Right renal pelvis (tissue), 4 donors: ENCODE results near the gene SCN8A. TPM values are rescaled to one million over a fixed set of nuclear protein-coding genes. Genes with fewer than 3 reads are reported as not detected.

Experiments used
- DNase-seq, 4 donors: peaks; one replicate each; pipeline ENCODE4 v3.0.0-alpha.2; 2013; ENCODE audit warnings: low read depth in 4 of 4, low spot score in 3 of 4, missing footprints in 1 of 4
- polyA plus RNA-seq, 4 donors: library from polyadenylated mRNA; unstranded; fragments of 120-200 nt; gene quantifications; one replicate each; pipeline ENCODE4 v1.2.1, GENCODE V29; 2013; ENCODE audit not compliant: insufficient read length in 4 of 4

Gene SCN8A
- polyA plus RNA-seq, 4 donors: 1.3 to 2.0 (median 1.6) TPM

DNA sequence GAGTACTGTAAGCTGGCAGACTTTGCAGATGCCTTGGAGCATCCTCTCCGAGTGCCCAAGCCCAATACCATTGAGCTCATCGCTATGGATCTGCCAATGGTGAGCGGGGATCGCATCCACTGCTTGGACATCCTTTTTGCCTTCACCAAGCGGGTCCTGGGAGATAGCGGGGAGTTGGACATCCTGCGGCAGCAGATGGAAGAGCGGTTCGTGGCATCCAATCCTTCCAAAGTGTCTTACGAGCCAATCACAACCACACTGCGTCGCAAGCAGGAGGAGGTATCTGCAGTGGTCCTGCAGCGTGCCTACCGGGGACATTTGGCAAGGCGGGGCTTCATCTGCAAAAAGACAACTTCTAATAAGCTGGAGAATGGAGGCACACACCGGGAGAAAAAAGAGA, 215.9 kb downstream of the SCN8A start:
- no peak for DNase-seq

DNA sequence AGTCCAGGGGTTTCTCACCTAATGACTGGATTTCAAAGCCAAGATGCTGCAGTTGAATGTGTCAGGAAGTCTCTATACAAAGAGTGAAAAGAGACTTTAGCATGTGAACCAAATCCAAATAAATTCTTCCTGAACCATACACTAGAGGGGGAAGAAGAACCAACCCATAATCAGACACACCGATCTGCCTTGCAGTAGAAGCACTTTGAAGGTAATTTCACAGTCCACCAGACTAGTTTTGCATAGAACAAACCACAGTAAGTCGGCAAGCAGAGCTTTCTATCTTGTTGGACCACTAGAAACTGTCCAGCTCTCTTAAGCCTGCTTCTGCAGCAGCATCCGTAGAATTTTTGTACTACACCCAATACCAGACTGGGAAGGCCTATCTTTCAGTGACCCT, 218.2 kb downstream of the SCN8A start:
- no peak for DNase-seq

DNA sequence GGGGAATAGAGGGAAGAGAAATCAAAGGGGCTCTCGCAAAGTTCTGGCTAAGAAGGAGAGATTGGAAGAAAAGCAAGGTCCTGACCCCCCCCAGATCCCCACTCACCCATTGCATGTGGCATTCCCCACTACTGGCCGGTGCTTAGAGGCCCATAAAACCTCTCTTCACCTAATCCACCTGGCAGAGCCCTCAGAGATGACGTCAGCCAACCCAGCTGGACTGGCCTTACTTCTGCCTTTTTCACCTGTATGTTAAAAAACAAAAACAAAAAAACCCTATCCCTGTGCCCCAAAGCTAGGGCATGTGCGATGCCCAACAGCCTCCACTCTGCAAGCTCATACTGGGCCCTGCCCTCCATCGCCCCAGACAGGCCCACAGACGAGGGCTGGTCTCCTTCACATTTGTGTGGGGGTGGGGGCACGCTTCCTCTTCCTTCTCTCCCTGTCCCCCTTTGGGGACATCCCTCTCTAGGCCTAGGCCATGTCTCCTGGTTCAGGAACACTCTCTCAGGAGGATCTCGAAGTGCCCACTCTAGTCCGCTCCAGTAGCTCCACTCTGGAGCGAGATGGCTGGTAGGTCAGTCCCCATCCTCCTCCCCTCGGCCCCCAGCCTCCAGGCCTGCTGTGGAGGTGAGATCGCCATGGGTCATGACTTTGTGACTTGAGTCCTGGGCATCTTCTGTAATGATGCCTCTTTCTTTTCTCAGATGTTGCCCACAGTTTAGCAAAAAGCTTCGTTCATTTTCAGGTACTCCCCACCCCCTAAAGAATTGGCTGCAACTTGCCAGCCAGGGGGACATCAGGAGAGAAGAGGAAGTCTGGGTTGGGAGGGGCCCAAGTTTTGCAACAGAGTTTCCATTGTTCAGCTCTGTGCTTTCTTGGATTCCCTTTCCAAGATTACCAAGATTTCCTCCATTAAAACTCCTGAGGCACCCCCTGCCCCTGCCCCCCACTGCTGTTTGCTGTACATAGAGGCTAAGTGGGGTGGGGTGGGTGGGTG, 220.5 kb downstream of the SCN8A start:
- DNase-seq: no peak

DNA sequence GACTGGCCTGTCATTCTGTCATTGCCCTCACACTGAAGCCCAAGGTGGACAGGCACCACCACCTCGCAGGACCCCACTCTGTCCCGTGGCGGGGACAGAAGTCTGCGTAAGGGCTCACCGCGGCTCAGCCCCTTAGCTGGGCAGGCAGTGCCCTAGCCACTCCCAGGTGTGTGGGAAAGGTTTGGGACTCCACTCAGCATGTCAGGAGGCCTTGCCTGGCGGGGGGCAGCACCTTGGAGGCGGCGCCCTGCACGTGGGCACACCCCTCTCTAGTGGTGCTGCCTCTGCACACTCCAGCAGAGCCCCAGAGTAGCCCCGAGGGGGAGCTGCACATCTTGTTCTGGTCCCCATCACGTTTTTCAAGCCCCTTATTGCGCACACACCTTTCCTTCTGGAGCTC, 221.8 kb downstream of the SCN8A start:
- no peak for DNase-seq

DNA sequence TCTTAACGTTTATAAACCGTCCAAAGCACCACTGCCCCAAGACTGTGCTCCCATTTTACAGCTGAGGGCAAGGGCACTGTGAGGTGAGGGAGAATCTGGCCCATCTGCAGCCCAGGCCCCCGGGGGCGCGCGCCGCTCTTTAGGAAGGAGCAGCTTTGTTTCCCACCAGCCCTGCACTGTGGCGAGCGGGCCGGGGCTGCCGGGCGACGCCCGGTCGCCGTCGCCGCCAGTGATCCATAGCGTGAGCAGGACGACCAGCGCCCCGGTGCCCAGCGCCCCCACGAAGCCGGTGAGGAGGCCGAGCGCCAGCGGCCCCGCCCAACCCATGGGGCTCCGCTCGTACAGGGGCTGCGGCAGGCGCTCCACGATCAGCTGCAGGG, 222.9 kb downstream of the SCN8A start:
- no peak for DNase-seq

DNA sequence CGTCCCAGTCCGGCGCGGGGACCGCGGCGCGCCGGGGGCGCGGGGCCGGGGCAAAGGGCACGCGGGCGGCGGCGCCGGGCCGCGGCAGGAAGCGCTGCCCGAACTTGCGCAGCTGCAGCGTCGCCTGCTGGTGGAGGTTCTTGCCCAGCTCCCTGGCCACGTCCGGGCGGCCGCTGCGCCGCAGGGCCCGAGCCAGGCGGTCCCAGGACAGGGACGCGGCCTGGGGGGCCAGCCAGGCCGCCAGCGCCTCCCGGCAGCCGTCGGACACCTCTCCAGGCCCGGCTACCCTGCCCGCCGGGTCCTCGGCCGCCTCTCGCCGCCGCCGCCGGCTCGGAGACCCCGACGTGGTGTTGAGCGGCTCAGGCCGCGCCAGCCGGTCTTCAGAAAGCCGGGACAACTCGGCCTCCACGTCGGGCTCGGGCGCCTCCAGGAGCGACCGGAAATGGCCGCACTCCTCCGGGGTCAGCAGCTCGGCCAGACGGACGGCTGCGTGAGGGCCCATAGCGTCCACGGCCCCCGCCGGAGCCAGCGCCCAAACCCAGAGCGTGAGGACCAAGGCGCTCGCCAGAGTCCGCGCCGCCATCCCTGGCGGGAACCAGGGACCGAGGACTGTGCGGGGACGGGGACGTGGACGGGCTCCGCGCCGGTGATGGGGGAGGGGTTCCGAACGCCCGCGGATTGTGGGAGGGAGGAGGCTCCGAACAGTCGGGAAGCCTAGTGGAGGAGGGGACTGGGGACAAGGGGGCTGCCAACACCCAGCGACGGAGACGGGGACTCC, 223.5 kb downstream of the SCN8A start:
- DNase-seq: peak in 1 of 4 donors; percentile 69

DNA sequence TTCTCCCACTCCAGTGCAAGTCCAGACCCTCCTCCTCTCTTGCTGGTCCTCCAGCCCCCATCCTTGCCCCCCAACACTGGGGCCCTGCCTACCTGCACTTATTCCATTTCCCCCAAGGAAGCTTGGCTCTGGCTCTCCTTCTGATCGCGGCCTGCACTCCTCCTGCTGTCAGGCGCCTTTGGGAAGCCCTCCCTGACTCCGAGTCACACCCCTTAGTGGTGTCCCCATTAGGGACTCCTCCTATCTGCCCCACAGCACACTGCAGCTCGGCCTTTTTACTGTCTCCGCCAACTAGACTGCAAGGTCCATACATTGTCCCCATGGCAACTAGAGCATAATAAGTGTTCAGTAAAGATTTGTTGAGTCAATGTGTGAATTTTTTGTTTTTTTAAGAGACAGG, 224.5 kb downstream of the SCN8A start:
- no peak for DNase-seq

DNA sequence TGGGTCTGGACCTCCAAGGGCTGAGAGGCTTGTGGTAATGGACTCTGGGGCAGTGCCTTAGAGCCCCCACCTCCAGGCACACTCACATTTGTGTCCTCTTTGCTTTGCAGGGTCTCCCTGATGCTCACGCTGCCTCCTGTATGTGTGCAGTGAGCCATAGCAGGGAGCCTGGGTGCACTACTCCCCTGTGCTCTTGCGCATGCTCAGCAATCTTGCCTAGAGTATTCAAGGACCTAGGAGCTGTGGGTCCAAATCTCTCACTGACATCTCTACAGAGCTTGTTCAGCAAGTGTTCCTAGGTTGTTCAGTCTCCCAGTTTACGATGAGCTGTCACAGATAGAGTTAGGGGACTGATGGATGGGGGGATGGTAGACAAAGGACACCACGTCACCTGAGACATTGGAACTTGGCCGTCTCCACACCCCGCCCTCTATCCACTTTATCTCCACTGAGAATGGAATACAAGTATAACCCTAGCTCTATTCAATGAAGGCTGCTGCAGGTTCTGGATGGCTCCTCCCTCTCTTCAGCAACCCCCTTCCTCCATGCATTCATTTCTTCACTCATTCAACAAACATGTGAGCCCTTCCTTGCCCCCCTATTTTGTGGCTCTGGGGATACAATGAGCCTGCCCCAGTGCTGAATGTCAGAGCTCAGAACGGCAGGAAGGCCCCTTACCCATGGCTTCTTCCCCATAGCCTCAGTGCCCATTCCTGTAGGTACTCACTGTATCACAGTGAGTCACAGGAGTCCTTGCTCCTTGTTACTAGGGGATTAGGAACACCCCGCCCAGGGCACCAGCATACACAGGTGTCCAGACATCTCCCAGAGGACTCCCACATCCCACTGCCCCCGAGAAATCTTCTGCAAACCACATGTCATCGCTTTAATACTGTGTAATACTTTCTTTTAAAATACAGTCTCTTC, 226.3 kb downstream of the SCN8A start:
- DNase-seq: no peak

DNA sequence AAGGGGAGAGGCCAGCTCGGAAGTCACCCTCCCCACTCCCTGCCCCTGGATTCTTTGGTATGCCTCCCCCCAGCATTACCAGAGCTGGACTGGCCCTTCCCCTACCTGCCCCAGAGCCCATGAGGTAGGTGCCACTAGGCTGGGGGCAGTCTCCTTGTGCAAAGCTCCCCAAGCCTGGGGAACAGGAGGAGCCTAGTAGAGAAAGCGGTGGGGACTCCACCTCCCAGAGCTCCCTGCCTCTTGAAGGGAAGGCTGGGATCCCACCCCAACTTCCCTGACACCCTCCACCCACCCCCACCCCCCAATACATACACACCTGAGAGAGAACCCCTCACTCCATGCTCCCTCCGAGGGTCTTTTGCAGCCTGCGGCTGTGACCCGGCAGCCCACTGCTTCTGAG, 227.1 kb downstream of the SCN8A start:
- no peak for DNase-seq

DNA sequence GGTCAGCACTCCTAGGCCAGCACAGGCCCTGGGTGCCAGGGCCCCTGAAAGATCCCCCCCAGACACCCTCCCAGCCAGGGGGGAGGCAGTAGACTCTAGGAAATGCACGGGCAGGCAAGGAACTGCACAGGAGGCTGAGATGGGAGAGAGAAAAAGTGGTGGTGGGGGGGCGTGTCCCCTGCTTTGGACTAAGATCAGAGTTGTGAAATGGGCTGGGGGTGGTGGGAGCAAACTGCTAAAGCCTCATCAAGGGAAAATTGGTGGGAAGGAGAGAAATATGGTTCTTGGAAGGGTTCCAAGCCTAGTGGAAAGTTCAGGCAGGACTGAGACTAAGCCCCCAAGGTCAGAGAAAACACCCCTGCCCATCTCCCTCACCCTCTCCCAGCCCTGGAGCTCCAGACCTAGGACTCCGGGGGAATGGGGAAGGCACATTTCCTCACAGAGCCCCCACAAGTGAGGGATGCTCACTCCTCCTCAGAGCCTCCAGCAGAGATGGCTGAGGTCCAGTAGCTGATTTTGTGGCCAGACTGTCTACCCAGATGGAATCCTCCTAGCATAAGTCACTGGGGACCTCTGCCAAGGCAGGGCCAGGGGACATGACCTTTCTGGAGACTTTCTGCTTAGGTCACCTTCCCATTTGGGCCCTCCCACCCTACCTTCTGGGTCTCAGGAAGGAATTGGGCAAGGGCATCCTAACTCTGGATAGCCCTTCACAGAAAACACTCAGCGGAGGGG, 227.7 kb downstream of the SCN8A start:
- no peak for DNase-seq

DNA sequence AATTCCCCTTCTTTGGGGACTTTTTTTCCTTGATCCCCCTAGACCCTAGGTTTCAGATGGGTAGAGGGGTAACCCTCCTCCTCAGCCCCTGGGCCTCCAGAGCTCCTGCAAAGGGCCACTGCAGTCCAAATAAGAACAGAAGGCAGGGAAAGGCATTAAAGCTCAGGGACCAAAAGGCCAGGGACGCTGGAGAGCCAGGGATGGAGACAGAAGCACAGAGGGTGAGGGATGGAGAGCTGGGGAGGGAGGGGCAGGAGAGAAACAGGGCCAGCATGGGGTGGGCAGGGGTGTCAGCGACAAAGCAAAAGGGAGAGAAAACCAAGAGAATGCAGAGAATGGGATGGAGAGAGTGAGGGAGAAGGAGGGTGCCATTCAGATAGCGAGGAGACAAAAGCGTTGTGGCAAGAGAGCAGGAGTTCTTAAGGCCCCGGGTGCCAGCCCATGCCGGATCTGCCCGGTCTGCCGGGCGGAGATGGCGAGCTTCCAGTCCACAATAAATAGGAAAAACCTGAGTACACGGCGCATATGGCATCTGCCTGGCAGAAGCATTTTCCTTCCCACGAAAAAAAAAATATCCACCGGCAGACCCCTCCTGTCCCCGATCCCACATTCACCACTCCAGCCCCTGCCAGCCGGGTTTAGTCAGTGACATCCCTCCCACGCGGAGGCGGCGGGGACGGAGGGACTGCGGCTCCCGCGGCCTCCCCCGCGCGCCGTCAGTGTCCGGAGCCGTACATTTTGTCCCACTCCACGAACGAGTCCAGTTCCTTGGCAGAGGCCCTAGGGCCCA, 228.9 kb downstream of the SCN8A start:
- DNase-seq: no peak

DNA sequence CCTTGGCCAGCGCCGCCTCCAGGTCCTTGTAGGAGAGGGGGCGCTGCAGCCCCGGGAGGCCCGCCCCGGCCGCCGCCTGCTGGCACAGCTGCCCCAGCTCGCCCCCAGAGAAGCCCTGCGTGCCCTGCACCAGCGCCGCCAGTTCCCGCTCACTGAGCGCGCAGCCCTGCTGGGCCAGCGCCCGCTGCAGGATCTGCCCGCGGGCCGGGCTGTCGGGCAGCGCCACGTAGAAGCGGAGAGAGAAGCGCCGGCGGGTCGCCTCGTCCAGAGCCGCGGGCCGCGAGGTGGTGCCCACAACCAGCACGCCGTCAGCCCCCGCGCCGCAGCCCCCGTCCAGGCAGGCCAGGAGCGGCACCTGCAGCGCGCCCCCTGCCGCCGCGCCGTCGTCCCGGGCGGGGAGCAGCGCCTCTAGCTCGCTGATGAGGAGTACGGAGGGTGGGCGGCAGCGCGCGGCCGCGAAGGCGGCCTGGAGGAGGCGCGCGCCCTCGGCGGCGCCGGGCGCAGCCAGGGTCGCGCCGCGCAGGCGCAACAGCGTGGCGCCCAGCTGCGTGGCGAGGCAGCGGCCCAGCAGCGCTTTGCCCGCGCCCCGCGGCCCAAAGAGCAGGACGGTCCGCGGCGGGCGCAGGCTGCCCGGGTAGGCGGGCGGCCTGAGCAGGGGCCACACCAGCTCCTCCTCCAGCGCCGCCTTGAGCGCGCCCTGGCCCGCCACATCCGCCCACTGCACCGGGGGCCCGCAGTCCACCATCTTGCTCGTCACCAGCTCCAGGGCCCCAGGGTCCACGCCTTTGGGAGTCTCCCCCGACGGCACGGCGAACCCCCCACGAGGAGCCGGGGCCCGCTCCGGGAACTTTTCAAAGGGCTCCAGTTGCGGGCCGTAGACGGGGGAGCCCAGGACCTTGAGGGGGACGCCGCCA, 229.8 kb downstream of the SCN8A start:
- peak in 2 of 4 donors; percentile 56 to 72 for DNase-seq

DNA sequence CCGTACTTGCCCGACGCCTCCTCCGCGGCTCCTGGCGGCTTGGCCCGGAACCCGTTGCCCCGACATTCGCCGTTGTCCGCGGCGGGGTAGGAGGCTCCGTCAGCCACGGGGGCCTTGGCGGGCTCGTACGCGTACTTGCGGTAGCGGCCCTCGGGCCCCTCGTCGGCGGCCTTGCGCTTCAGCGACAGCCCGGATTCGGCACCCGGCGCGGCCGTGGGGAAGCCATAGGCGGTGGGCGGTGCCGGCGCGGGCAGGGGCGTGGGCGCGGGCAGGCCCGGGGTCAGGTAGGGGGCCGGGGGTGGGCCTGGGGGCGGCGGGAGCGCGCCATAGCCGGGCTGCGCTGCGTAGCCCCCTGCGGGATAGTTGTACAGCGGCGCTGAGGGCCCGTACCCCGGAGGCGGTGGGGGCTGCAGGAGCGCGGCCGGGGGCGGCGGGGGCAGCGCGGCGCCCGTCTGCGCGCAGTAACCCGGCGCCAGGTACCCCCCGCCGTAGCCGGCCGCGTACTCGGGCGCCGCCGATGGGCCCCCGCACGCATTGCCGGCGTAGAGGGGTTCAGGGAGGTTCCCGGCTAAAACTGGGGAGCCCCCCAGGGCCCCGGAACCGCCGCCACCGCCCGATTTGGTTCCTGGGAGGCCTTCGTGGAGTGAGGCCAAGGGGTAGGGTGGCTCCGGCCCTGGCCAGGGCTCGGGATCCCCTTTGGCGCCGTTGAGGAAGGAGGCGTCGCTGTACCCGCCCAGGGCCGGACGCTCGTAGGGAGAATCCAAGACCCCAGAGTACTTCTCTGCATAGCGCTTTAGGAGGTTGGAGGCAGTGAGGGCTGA, 230.6 kb downstream of the SCN8A start:
- no peak for DNase-seq

DNA sequence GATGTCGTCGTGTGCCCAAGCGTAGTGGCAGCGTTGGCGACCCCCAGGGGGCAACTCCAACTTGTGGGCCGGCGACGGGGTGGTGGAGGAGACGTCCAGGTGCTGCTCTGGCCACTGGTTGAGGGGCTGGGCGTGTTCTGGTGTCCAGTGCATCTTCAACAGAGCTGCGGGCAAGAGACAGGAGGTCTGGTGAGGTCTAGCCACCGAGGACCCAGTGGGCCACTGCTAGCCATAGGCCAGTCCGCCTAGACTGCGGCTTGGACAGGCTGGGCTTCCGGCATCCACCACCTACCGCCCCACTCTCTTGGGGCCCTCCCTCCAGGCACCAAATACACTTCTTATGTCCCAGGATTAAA, 231.2 kb downstream of the SCN8A start:
- DNase-seq: no peak

DNA sequence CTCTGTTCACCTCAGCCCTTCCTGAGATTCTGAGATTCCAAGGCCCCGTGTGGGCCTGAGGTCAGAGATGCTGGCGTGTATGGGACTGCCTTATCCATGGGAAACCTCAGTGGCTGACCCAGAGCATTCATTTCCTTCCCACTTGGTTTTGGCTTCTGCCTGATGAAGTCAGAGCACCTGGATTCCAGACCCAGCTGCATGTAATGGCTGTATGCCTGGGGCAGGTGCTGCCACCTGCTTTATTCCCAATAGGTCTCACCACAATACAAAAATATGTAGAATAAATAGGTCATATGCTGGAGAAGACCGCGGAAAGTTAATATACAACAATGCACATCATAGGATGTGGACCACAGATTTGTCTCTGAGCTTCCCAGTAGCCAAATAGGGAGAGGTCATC, 231.9 kb downstream of the SCN8A start:
- DNase-seq: no peak

DNA sequence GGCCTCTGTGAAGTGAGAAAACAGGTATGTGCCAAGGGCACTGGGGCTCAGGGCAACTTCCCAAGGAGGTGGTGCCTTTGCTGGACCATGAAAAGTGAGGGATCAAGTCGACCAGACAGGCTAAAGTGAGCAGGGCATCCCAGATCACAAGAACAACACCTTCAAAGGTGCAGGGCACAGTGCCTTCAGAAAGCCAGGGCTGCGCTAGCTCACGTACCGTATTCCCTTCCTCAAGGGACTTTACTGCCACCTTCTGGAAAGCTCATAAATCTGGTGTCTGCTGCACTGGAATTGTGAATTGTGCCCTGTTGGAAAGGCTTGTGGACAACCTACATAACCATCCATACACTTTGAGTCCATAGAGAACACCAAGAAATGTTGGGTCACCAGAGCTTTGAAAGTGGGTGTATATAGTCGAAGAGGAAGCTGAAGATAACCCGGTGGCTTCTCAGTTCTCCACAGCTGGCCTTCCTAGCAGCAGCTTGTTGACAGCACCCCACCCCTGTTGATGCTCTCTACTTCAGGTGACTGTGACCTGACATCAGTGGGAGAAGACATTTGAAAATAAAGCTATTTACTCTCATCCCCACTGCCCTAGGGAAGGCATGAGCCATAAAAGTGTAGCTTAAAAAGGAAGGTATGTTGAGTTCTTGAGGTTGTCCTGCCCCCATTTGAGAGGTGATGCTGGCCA, 233.0 kb downstream of the SCN8A start:
- no peak for DNase-seq

DNA sequence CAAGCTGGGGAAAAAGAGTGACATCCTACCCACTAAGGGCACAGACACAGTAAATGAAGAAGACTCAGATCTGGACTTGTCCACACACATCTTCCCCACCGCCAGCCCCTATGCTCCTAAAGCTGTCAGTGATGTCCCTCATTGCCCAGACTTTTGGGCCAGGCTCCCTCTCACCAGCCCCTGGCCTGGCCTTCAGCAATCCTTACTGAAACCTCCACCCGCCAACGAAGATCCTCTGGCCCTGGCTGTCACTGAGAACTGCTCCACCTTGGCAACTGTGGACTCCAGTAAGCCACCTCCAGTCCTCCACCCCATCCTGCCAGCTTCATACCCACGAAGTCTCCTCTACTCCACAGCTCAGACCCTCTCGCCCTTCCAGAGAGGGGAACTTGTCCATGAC, 234.2 kb downstream of the SCN8A start:
- DNase-seq: no peak
